HG03108 (cell line): ENCODE data around the gene CMTM7.

Experiments
- ATAC-seq: cut with Tn5 transposase; IDR thresholded peaks from one replicate; pipeline ENCODE4 v1.9.1; 2021; ENCODE audit warnings: moderate library complexity; ENCODE audit not compliant: unreplicated experiment

The CMTM7 gene, protein sequence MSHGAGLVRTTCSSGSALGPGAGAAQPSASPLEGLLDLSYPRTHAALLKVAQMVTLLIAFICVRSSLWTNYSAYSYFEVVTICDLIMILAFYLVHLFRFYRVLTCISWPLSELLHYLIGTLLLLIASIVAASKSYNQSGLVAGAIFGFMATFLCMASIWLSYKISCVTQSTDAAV

DNA sequence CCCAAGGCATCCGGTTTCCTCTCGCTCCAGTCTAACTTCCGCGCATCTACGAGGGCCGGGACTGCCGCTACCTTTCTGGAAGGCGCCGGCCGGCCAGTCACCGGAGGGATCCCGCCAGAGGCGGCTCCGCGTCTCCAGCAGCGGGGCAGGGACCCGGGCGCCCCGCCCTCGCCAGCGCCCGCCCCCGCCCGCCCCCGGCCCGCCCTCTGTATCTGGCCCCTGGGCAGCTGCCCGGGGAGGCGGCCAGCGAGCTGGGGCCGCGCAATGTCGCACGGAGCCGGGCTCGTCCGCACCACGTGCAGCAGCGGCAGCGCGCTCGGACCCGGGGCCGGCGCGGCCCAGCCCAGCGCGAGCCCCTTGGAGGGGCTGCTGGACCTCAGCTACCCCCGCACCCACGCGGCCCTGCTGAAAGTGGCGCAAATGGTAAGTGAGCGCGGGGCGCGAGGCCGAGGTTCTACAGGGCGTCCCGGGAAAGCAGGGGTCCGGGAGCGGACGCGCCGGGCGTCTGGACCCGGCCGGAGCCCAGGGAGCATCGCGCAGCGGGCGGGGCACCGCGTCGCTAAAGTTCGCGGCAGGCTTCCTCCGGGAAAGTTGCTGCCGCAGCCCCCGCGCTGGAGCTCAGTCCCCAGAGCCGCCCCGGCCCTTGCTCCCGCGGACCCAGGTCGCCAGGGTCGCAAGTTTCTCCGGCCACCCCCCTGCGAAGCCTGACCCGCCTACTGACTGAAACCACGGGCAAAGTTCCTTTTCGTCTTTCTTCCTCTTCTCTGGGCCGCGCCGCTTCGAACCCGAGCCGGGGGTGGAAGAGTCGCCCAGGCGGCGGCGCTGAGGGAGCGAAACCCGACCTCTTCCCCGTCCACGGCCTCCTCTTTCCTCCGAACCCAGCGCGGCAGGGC lies at the start of gene CMTM7:
TSS of gene CMTM7 (plus strand) at position 211 of the 893 bp plus-strand sequence. CDS start at position 265, 54 bp downstream.
- ATAC-seq = peak; percentile 68

DNA sequence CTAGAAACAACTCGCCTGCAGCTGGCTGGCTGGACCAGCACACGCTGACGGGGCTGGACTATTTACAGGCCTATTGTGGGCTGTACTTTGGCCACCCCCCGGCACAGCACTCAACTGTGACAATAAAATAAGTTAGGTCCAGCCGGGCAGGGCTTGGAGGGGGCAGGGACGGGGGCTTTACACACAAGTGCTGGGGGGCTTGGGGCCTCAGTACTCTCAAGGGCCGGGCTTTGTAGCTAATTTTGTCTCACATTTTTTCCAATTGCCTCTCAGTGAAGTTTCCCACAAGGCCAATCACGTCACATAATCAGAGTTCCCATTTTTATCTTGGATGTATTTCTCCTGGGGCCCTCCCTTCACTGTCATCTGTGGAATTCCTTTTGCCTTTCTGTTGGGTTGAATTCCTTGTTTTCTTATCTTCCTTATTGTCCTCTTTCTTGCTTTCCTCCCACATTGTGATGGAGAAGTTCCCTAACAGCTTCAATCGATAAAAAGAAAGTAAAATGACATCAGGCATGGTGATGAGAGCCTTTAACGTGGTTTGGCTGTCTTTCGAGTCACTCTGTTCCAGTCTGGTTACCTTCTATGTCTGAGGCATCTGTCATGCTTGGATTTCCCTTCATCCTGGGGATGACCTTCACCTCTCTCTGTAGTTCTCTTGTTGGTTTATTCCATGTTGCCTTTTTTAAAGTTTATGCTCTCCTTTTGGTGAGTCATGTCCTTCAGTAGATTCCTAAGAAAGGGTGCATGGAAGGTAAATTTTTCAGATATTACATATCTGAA lies 44.1 kb upstream of the CMTM7 start:
- no peak for ATAC-seq

- ATAC-seq = no peak
These were observed 42.5 kb upstream of the CMTM7 start for GRCh38 chr3:32349184-32349583.

- ATAC-seq = no peak
These were observed 39.1 kb upstream of the CMTM7 start for GRCh38 chr3:32352563-32352962.

DNA sequence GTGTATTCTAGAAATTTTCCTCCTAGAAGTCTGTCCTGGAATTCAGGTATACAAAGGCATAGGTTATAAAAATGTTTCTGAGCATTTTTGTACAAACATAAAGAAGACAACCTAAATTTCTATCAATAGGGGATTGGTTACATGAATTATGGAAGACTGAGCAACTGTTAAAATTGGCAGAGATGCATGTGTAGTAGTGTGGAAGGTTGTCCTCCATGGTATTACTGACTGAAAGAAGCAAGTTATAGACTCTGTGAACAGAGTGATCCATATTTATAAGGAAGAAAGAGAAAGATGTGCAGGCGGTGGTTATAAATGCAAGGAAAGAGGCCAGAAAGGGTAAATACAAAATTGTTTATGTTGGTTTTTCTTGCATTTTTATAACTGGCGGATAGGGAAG lies 38.3 kb upstream of the CMTM7 start:
- ATAC-seq = no peak

DNA sequence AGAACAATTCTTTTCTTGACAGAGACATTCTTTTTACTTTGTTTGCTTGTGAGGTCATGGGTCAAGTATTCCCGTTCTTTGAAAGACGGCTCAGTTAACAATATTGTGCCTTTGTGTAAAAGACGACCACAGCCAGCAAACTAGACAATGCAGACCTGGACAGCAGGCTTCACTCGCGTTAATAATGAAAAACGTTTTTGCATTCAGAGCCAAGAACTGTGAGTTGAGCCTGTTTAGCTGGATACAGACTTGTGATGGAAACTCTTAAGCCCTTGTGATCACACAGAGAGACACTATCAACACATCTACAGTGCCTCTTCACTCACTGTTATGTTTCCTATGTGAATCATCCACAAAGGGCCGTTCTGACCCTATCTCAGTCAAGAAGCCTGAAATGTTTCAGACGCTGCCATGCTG lies 37.3 kb upstream of the CMTM7 start:
- no peak for ATAC-seq

DNA sequence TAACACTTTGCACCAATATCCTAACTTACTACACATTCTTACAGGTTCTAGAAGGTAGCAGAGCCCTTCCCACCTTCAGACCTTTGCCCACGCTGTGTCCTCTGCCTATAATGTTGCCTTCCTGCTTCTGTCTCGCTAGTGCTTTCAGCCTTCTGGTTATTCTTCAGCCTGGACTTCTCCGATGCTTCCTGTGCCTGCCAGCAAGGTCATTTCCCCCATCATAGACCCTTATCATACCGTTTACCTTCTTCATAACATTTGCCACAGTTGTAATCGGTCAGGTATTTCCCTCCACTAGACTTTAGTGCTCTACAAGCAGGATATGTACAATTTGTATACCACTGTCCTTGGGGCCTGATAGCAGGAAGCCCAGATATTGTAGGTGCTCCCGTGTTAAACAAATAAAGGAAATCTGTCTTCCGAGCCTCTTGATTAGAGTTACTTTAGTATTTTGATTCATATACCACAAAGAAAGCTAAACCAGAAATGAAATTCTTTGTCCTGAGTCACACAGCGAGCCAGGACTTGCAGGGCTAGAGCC lies 35.8 kb upstream of the CMTM7 start:
- no peak for ATAC-seq

DNA sequence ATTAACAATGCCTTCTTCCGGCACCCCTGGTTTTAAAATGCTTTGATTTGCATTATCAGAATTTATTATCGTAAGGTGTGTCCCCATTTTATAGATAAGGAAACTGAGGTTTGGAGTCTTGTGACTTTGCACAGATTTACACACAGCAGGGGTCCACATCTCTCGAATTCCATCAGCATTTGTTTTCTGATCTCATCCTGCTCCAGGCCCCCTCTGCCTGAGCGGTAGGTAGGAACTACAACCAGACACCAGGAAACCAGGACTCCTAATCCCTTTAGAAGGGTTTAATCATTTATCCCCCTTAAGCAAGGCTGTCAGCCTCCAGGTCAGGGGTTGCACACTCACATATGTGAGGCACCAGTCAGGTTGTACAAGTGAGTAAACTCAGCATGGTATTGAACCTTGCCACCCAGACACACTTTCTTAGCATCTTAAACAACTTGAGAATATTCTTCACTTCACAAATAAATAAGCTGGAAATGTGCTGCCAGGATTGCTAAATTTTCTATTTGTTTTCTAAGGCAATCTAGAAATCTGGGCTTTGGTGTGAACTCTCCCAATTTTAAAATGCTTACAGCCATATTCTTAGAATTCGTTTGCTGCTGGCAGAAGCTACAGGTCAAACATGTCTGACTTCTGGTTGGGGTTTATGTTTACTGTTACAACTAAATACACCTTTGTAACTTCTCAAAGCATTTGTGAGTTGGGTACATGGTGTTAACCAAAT lies 31.7 kb upstream of the CMTM7 start:
- no peak for ATAC-seq

GRCh38 chr3:32360493-32360827 lies 31.2 kb upstream of the CMTM7 start:
- no peak for ATAC-seq

- ATAC-seq = no peak
These were observed 24.8 kb upstream of the CMTM7 start for GRCh38 chr3:32366638-32367397.

DNA sequence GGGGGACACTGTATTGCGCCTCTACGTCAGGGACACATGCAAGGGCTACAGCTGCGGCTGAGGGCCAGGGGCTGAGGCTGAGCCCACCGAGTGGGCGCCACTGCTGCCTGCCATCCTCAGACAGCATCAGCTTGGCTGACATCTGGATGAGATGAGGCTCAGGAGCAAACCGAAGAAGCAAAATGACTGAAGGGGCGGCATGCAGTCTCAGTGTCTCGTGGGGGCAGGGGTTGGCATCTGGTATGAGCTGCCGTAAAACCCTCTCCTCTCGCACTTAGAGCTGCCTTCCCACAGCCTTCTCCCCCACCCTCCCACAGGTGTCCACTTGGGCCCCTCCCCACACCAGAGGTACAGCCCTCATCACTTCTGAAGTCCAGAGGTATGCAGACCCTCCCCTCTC lies 24.2 kb upstream of the CMTM7 start:
- ATAC-seq = no peak

DNA sequence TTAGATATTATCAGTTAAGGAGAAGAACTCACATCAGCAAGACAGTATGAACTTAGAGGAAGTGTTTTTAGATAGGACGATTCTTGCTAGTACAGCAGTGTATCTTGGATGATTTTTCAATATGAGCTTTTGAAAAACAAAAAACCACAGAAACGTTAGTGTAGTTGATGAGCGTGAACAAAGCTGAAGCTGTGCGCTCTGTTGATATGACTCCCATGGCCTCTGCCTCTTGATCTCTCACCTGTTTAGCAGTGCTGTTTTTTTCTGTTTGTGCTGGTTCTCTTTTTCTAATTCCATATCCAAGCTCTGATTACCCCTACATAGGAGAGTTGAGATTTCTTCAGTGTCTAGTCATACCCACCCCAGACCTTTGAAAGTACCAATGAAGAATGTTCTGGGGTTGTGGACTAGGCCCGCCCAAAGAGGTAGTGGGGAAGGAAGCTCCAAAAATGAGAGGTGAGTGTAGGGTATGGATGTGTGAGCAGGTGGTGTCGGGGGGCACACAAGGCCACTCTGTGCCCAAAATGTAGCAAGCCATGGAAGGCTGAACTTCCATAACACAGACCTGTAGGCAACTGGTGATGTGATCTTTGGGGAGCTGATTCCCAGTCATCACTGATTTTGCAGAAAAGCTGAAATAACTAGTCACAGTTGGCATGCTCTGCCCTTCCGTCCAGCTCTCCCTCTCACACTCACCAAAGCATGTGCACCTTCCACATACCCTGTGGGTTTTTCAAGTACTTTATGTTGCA lies 20.0 kb upstream of the CMTM7 start:
- no peak for ATAC-seq

DNA sequence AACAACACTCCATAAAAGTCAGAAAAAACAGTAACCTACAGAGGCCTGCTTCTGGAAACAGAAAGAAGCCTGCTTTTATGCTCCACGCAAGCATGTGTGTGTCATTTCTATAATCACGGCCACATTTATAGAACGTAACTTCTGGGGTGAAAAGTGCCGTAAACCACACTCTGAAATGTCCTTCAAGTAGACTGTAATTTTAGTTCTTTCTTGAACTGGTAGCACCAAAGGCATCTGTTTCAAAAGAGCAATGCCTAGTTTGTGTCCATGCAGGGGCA lies 19.5 kb upstream of the CMTM7 start:
- ATAC-seq = no peak

DNA sequence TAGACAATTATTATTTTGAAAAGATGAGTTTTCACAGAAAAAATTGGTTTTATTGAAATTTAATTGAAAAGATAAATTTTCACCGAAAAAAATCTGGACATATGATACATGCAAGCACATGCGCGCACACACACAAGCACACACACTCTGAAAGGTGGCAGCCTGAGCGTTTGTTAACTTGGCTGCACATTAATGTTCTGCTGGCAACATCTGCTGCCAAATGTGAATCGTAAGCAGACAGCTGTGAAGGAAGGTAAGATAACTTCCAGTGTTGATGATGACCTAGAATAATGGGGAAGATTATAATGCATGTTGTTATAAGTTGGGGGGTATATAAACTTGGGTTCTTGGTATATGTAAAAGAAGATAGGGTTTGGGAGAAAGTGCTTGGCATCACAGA lies 18.4 kb upstream of the CMTM7 start:
- ATAC-seq = no peak

DNA sequence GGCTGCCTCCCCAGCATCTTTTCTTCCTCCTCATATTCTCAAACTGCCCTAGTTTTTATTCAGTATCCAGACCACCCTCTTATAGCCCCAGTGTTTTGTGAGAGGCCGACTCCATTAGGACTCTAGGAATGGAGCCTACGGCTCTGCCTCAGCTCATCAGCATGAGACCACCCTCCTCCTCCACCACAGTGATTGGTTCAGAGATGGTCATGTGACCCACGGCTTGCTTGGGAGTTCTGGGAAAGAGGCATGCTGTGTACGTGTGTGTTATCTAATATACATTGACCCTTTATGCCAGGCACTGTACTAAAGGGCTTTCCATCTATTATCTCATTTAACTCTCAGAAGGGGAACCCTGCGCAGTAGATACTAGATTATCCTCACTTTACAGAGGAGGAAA lies 17.8 kb upstream of the CMTM7 start:
- no peak for ATAC-seq

GRCh38 chr3:32374788-32375595 lies 16.7 kb upstream of the CMTM7 start:
- ATAC-seq = no peak

DNA sequence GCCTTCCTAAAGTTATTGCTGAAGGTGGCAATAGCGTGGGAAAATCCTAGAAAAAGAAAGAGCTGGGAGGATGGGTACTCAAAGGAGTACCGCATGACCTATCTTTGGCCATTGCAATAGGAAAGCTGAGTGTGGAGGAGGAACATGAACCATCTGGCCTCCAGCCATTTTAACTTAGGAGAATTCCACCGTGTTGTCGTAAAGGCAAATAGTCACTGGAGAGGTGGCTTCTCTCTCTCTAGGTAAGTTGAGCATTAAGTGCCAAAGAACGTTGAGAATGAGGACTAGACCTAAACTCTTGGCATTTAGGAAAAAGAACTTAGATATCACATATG lies 16.1 kb upstream of the CMTM7 start:
- no peak for ATAC-seq

GRCh38 chr3:32376115-32376514 lies 15.5 kb upstream of the CMTM7 start:
- no peak for ATAC-seq
